ENCODE data around the gene NMB.
A peak's percentile ranks its signal among the peaks of the same experiment; 100 is the strongest.
"Not testable (repeated sequence)": the region's sequence is repeated elsewhere in the genome, so short reads cannot be mapped to it uniquely, and the experiment has no call there.

Gene NMB

DNA sequence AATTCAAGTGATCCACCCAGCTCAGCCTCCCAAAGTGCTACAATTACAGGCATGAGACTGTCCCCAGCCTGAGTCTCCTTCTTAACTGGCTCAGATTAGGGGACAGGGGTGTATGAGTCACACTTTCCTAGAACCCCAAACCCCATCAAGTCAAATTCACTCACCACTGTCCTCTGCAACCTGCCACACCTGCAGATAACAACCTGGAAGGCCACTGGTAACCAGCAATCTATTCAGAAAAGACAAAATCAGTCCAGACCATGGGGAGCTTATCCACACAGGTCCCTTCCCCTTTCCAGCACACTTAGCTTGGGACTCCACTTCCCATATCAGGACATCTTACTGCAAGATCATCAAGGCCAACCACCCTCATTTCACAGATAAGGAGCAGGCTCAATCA lies 10.3 kb downstream of the NMB start:
- Histone ChIP-seq H3K27ac (no peak overlapping the region), H3K4me3 (no peak overlapping the region)
- TF ChIP-seq CTCF (IDR thresholded peaks at IDR 0.05) = no peak
- DNase-seq (ENCODE audit: low spot score) = no peak

DNA sequence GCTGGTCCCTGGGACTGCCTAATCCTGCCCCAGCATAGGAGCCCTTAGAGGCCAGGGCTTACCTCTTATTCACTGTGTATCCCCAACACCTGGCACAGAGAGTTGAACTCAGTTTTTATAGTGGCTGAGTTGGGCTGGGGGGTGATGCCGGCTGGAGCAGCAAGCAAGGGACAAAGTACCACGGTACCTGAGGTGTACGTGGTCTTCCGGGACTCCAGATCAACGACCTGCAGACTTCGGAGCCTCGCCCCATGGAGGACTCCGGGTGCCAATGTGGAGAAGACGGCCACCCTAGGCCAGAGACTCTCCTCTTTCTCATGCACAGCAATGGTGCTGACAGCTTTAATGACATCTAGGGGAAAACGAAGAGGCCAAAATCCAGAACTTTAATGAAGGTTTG lies 12.0 kb downstream of the NMB start:
- TF ChIP-seq CTCF (IDR thresholded peaks at IDR 0.05) = no peak
- no peak for DNase-seq (ENCODE audit: low spot score)

DNA sequence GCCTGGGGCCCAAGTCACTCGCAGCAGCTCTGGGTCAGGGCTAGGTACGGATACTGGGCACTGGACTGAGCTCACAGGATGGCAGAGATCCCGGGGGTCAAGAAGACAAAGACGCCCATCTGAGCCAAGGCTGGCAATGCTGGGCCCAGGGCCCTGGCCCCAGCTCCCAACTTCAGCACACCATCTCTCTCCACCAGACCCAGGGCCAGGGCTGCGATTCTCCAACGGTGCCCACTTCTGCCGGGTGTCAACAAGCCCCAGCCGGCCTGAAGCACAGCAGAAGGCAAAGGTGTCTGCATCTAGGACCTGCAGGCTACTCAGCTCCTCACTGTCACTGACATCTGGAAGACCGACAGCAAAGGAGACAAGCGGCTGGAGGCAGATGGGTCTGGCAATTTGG lies 12.5 kb downstream of the NMB start:
- no peak for DNase-seq (ENCODE audit: low spot score)
- H3K4me3 ChIP-seq = no peak overlapping the region
- no peak overlapping the region for H3K27ac ChIP-seq
- TF ChIP-seq CTCF (IDR thresholded peaks at IDR 0.05) = no peak

More for the DNA sequence above, 12.0 kb downstream of the NMB start:
- Histone ChIP-seq H3K4me3 (no peak overlapping the region), H3K27ac (no peak overlapping the region)

GRCh38 chr15:84643838-84644237 lies 14.2 kb downstream of the NMB start:
- no peak for TF ChIP-seq CTCF (IDR thresholded peaks at IDR 0.05)
- no peak for DNase-seq (ENCODE audit: low spot score)
- Histone ChIP-seq H3K4me3 (no peak overlapping the region), H3K27ac (no peak overlapping the region)

GRCh38 chr15:84642640-84643039 lies 15.4 kb downstream of the NMB start:
- not testable (repeated sequence) for DNase-seq (ENCODE audit: low spot score); H3K4me3 ChIP-seq; H3K27ac ChIP-seq

DNA sequence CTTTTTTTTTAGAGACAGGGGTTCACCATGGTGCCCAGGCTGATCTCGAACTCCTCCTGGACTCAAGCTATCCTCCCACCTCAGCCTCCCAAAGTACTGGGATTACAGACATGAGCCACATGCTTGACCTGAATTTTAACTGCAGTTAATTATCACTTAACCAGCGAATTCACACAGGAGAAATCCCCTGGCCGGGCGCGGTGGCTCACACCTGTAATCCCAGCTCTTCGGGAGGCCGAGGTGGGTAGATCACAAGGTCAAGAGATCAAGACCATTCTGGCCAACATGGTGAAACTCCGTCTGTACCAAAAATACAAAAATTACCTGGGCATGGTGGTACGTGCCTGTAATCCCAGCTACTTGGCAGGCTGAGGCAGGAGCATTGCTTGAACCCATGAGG lies 16.1 kb downstream of the NMB start:
- H3K27ac ChIP-seq; H3K4me3 ChIP-seq; DNase-seq (ENCODE audit: low spot score): not testable (repeated sequence)

DNA sequence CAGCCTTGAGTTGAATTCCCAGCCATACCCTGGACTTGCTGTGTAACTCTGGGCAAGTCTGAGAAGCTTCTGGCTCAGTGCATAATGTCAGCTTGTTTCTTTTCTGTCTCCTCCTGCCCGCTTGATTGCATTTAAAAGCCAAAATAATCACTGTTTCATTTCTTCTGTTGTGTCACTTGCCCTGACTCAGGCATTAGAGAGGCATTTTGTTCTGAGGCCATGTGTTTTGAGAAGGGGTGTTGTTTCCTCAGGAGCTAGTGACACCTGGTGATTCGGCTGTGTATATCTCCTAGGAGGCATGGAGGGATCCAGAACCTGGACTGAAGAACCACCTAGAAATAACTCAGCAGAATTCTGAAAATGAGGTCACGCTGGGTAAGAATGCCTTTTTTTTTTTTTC lies 19.9 kb downstream of the NMB start:
- Histone ChIP-seq H3K4me3 (no peak overlapping the region), H3K27ac (no peak overlapping the region)
- DNase-seq (ENCODE audit: low spot score) = no peak
- no peak for TF ChIP-seq CTCF (IDR thresholded peaks at IDR 0.05)

DNA sequence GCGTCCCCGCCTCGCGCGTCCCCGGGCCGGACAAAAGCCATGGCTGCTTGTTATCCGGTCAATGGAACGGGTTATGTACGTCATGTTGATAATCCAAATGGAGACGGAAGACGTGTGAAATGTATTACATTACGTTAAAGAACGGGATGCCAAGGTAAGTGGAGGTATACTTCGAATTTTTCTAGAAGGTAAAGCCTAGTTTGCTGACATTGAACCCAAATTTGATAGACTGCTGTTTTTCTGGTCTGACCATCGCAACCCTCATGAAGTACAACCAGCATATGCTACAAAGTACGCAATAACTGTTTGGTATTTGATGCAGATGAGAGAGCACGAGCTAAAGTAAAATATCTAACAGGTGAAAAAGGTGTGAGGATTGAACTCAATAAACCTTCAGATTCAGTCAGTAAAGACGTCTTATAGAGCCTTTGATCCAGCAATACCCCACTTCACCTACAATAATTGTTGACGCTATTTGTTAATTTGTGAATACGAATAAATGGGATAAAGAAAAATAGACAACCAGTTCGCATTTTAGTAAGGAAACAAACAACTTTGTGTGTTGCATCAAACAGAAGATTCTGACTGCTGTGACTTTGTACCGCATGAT lies 23.7 kb downstream of the NMB start:
- DNase-seq (ENCODE audit: low spot score) = no peak
- H3K27ac ChIP-seq = peak overlapping the region; percentile 84 to 97
- no peak for TF ChIP-seq CTCF (IDR thresholded peaks at IDR 0.05)
- peak overlapping the region; percentile 89 for H3K4me3 ChIP-seq
